HG03439 (cell line): ENCODE results near the gene PRRX2.

Source experiments
- ATAC-seq: cut with Tn5 transposase; IDR thresholded peaks from one replicate; pipeline ENCODE4 v1.9.1; 2021; ENCODE audit warnings: mild to moderate bottlenecking, moderate library complexity; ENCODE audit not compliant: unreplicated experiment

Gene PRRX2

GRCh38 chr9:129674229-129674628, 8.8 kb downstream of the PRRX2 start:
- ATAC-seq = no peak

DNA sequence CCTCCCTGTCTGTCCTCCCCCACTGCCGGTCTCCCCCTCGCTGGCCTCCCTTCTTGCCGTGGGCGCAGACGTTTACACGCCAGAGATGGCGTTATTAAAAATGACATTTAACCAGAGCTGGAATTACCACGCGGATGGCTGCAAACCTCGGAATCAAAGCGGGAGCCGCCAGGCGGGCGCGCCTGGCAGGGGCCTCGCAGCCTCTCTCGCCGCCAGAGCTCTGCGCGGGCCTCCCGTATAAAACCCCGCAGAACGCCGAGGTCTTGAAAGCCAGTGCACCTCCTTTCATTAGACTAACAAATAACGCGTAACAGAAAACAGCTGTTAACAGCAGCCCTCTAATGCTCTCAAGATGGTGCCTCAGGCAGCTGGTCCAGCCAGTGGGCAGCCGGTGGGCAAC, 10.2 kb downstream of the PRRX2 start:
- ATAC-seq = no peak

- ATAC-seq = no peak
Observed at GRCh38 chr9:129676287-129676686, 10.8 kb downstream of the PRRX2 start.

- ATAC-seq = no peak
Observed at GRCh38 chr9:129676975-129677374, 11.5 kb downstream of the PRRX2 start.

DNA sequence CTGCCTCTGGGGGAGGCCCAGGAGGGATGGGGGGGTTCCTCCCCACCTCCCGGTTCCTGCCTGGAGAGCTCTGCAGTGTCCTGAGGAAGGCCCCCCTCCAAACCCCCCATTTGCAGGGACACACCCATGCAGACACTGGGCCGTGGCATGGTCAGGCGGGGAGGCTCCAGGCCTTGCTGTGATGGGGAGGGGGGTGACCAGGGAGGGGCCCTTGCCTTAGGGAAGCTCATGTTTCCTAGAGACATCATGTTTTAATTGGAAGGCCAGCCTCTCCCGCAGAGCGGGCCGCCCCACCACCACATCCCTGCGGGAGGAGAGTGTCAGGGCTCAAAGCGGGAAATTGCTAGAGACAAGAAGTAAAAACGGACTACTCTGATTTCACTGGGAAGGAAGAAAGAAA, 12.0 kb downstream of the PRRX2 start:
- no peak for ATAC-seq

DNA sequence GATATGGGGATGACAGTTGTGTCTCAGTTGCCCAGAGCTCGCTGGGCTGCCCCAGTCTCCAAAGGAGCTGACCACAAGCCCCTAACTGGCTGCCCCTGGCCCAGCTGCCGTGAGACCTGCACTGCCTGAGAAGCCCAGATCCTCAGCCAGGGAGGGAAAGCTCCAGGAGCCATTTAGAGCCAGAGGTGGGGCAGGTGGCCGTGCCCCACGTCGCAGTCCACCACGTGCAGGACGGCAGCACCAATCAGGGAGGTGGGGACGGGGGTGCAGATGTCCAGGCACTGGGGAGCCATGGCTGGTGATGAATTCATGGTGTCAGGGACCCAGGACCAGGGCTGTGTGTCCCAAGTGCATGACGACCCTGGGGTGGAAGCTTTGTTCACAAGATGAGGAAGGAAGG, 13.4 kb downstream of the PRRX2 start:
- no peak for ATAC-seq

- no peak for ATAC-seq
Observed at GRCh38 chr9:129679537-129679936, 14.1 kb downstream of the PRRX2 start.

DNA sequence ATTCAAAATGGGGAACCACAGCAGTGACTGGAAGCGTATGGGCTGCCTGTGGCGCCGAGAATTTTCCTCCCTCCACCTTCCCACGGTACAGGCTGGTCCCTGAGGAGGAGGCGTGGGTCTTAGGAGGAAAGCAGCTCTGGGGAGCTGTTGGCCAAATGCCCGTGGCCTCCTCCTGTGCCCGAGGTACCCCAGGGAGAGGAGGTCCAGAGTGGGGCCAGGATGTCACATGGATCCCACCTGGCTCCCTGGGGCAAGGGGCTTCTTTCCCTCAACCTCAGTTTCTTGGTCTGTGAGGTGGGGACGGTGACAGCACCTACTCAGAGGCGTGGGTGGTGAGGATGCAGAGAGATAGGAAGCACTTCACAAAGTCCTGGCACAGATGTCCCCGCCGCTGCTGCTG, 16.5 kb downstream of the PRRX2 start:
- no peak for ATAC-seq

DNA sequence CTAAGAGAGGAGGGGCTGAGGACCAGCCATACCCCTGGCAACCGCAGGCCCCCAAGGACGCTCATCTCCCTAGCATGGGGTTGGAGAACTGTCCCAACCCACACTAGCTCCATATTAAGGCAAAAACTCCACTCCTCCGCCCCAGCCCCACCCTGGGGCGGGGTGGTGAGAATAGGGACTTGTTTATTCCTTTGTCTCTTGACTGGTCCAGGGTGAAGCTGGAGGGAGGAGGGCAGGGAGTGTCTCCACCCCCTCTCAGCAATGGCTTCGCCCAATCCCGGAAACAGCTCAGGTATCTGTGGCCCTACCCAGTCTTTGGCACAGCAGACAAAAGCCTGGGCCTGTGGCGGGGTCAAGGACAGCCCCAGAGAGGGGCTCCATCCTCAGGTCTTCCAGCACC, 16.9 kb downstream of the PRRX2 start:
- no peak for ATAC-seq

DNA sequence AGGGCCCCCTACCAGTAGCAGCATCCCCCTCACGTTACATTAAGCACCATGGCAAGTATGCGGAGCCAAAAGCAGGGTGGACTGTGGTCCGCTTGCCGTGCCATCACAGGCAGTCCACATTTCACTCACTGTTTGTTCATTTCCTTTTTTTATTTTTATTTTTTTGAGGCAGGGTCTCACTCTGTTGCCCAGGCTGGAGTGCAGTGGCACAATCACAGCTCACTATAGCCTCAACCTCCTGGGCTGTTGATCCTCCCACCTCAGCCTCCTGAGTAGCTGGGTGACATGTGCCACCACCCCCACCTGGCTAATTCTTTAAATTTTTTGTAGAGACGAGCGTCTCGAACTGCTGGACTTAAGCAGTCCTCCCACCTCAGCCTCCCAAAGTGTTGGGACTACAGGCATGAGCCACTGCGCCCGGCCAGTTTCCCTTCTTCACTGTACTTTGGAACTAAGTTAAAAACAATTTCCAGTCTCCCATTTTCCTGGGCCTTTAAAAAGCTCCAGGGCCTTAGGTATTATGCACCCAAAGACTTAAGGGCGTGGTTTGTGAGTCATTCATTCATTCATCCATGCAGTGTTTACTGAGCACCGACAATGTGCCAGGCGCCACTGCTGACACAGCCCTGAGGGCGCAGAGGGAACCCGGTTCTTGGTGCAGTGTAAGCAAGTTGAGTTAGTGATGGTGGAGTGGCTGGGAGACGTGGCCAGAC, 19.9 kb downstream of the PRRX2 start:
- no peak for ATAC-seq

GRCh38 chr9:129685933-129686259, 20.4 kb downstream of the PRRX2 start:
- ATAC-seq = no peak

GRCh38 chr9:129686736-129687135, 21.3 kb downstream of the PRRX2 start:
- ATAC-seq = no peak

- ATAC-seq = no peak
Observed at GRCh38 chr9:129687391-129687790, 21.9 kb downstream of the PRRX2 start.

GRCh38 chr9:129688285-129689043, 23.0 kb downstream of the PRRX2 start:
- no peak for ATAC-seq

DNA sequence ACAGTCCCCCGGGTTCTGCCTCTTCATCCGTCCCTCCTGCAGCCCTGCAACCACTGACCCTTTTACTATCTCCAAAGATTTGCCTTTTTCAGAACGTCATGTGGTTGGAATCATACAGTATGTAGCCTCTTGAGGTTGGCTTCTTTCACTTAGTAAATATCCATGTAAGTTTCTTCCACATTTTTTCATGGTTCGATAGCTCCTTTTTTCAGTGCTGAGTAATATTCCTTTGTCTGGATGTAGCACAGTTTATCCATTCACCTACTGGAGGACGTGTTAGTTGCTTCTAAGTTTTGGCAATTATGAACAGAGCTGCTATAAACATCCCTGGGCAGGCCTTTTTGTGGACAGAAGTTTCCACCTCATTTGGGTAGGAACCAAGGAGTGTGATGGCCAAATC, 27.1 kb downstream of the PRRX2 start:
- ATAC-seq = no peak

DNA sequence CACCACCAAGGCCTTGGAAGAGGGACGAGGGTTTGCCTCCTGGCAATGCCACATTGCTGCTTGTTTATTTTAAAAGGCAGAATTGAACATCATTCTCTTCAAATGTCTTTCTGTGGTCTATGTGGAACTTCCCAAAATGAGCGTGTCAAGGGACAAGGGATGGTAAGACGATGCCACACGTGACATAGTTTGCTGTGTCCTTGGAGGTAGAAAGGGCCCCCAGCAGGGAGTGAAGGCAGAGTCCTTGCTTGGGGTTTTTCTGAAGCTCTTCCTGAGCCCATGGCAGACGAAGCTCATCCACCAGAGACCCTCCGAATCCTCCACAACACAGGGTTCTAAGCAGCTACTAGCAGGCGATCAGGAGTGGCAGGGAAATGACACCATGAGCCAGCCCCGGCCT, 28.3 kb downstream of the PRRX2 start:
- no peak for ATAC-seq

DNA sequence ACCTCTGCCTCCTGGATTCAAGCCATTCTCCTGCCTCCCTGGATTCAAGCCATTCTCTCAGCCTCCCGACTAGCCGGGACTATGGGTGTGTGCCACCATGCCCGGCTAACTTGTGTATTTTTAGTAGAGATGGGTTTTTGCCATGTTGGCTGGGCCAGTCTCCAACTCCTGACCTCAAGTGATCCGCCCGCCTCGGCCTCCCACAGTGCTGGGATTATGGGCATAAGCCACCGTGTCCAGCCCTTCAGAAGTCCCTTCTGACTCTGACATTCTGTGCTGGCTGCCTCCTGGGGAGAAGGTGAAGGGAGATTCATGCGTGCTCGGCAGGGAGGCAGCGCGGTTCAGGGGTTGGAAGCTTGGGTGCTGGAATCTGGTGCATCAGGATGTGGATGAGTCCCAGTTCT, 28.8 kb downstream of the PRRX2 start:
- no peak for ATAC-seq

DNA sequence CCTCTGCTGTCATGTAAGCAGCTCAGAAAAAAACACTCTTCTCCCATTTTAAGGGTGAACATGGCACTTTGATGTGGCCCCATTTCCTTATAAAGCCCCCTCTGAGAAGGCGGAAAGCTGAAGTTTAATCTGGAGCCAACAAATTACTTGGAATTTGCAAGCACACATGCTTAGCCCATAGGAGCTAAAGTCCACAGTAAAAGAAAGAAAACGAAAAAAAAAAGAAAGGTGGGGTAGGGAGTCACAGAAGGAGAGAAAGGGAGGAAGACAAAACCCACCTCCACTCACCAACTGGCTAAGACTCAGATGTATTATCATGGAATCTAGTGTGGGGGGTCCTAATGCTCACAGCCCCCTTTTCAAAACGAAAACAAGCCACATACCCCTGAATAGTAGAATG, 30.4 kb downstream of the PRRX2 start:
- ATAC-seq = no peak

GRCh38 chr9:129696944-129697655, 31.7 kb downstream of the PRRX2 start:
- no peak for ATAC-seq

GRCh38 chr9:129697656-129698253, 32.3 kb downstream of the PRRX2 start:
- no peak for ATAC-seq

DNA sequence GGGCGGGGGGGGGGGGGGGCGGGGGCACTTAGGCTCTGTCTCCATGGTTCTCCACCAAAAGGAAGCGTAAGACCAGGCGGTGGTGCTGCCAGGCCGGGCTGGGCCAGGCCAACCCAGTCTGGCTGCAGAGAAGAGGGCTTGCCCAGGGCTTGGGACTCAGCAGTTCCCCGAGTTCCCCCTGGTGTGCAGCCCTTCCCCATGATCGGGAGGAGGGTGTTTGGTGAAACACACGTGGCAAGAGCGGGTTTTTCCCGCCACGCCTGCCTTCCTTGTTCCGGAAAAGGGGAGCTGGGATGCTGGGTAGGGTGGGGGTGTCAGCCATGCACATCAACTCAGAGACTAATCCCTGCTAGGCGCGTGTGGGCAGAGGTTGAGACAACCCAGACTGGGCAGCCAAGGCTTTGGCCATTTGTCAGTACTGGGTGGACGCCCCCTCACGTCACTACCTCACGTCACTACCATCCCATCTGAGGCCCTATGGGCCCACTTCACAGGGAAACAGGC, 32.9 kb downstream of the PRRX2 start:
- no peak for ATAC-seq

GRCh38 chr9:129701054-129701453, 35.6 kb downstream of the PRRX2 start:
- ATAC-seq = no peak
